ENCODE measurements around the gene SLC44A5. TPM values are rescaled to one million over a fixed set of nuclear protein-coding genes. Genes with fewer than 3 reads are reported as not detected.

The SLC44A5 gene
- polyA plus RNA-seq, 2 of the 4 experiments (the other 2 are of a cell fraction): 0.10 to 1.5 TPM

GRCh38 chr1:75587692-75588091 is 23.2 kb downstream of the SLC44A5 start (continued):
- no peak for TF ChIP-seq CBX8 (IDR thresholded peaks at IDR 0.05)

- 12% methylated on average over 2 of the region's 2 CpGs for WGBS (ENCODE audit: missing lambda C conversion rate)
- Histone ChIP-seq H3K27ac (no peak overlapping the region), H3K4me1 (no peaks in the 10 kb centered on the region), H3K4me2 (no peak overlapping the region), H3K4me3 (no peak overlapping the region), H3K9me3 (no peaks in the 10 kb centered on the region)
- TF ChIP-seq MYC (IDR thresholded peaks at IDR 0.05; ENCODE audit: borderline replicate concordance, low read length) (no peak), POLR2A (IDR thresholded peaks at IDR 0.05; ENCODE audit: low read length) (no peak), NR3C1 (IDR thresholded peaks at IDR 0.05) (no peak), RAD21 (conservative IDR thresholded peaks at IDR 0.05 in 1 of 2, IDR thresholded peaks at IDR 0.05 in 1 of 2) (no peak), ZC3H11A (IDR thresholded peaks at IDR 0.05) (no peak), ZNF302 (CRISPR knock-in tag; IDR thresholded peaks at IDR 0.05) (no peak), RCOR1 (IDR thresholded peaks at IDR 0.05; ENCODE audit: low read depth, low read length) (no peak), NPAS2 (CRISPR knock-in tag; IDR thresholded peaks at IDR 0.05; ENCODE audit: borderline replicate concordance) (no peak), TP53 (CRISPR knock-in tag; IDR thresholded peaks at IDR 0.05) (no peak), PHF8 (IDR thresholded peaks at IDR 0.05; ENCODE audit: borderline replicate concordance, low read depth) (no peak), USF2 (IDR thresholded peaks at IDR 0.05) (no peak), HEYL (CRISPR knock-in tag; IDR thresholded peaks at IDR 0.05) (no peak), EHMT2 (IDR thresholded peaks at IDR 0.05; ENCODE audit: low read depth) (no peak), HMGXB4 (CRISPR knock-in tag; IDR thresholded peaks at IDR 0.05; ENCODE audit: borderline replicate concordance) (no peak), CEBPB (IDR thresholded peaks at IDR 0.05) (no peak), JUNB (IDR thresholded peaks at IDR 0.05) (no peak), MAX (IDR thresholded peaks at IDR 0.05) (no peak), REST (IDR thresholded peaks at IDR 0.05) (no peak), HOXB13 (CRISPR knock-in tag; IDR thresholded peaks at IDR 0.05; ENCODE audit: low read depth) (no peak), NFE2L2 (conservative IDR thresholded peaks at IDR 0.05; ENCODE audit: low read length) (no peak)
- POLR2A ChIA-PET: no interaction called here
- CTCF ChIA-PET: no interaction called here
- FAIRE-seq (no peak), ATAC-seq (no peak), DNase-seq (ENCODE audit: low read depth in 1 of 2, low spot score in 1 of 2) (no peak)
Observed at GRCh38 chr1:75583282-75583681, 27.6 kb downstream of the SLC44A5 start.
